Stimulated activated CD4-positive, alpha-beta T cell treated with anti-CD3 and anti-CD28 coated beads, Interleukin-1b, Interleukin-23, amount 100 ng/mL, for 4 hours (primary cell): ENCODE results near the gene MIER1.
"Not testable (repeated sequence)": the region's sequence is repeated elsewhere in the genome, so short reads cannot be mapped to it uniquely, and the experiment has no call there.

ENCODE experiments used
- DNase-seq, 2 donors: peaks; one replicate each; pipeline ENCODE4 v3.0.0-alpha.2; 2020; ENCODE audit warnings: low read depth in 2 of 2

MIER1 gene

DNA sequence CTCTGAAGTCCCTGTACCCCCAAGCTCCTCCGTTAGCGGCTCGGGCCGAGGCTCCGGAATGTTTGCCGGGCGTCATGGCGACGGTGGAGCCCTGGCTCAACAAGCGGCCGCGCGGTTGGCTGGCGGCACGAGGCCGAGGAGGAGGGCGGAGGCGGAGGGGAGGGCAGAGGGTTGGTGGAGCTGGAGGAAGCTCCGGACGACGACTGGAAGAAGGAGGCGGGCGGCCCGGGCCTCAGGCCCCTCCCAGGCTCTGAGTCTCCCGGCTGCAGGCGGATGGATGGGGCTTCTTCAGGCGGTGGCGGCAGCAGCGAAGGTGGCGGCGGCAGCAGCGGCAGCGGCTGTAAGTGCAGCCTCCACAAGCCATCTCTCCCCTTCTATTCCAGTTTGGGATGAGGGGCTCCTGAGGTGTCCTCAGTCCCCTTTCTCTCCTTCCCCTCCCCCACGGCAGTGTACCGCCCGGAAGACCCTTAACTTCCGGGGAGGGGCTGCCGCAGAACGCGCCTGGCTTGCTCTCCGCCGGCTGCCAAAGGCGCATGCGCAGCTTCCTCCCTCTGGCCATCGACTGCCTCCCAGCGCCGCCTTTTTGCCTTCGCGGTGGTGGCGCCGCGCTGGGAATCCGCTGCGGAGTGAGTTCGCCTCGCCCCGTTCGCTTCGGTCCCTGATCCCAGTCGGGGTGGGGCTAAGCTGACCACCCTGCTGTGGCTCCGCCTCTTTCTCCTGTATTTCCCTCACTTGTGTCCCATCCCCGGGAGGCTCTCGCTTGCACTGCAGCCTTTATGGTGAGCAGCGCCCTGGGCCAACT lies at the start of gene MIER1, which contains the start of gene DNAI4:
TSS of gene MIER1 (plus strand) at position 235 of the 802 bp plus-strand sequence. CDS start at position 274, 39 bp downstream.
TSS of gene DNAI4 (minus strand) at position 101 of the 802 bp plus-strand sequence. CDS start at position 76, 25 bp downstream.
- DNase-seq = peak; percentile 92 to 93

DNA sequence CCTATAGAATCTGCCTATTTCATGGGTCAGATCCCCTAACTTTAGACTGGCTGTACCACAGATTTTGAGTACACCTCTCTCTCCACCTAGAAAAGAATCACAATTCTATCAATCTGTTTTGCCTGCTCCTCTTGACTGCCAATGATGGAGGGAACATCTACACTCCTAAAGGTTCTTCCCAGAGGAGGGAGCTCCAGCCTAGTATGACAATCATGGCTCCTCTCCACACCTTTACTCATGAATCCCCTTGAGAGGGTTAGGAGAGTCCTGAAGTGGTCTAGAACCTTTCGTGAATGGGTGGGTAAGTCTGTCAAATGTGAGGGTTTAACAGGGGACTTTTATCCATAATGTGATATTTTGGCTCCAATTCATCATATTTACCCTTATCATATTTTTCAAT lies 48.1 kb upstream of the MIER1 start:
- no peak for DNase-seq

GRCh38 chr1:66889030-66889429 lies 35.8 kb upstream of the MIER1 start:
- DNase-seq = no peak

DNA sequence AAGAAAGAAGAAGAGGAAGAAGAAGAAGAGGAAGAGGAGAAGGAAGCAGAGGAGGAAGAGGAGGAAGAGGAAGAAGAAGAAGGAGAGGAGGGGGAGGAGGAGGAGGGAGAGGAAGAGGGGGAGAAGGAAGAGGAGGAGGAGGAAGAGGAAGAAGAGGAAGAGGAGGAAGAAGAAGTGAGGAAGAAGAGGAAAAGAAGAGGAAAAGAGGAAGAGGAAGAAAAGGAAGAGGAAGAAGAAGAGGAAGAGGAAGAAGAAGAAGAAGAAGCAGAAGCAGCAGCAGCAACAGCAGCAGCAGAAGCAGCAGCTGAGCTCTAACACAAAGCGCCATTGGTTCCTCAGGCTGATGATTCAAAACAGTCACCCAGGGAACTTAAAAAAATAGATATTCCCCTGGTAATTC lies 34.2 kb upstream of the MIER1 start:
- DNase-seq = no peak

- DNase-seq = no peak
Measured at GRCh38 chr1:66893712-66894111, 31.1 kb upstream of the MIER1 start.

DNA sequence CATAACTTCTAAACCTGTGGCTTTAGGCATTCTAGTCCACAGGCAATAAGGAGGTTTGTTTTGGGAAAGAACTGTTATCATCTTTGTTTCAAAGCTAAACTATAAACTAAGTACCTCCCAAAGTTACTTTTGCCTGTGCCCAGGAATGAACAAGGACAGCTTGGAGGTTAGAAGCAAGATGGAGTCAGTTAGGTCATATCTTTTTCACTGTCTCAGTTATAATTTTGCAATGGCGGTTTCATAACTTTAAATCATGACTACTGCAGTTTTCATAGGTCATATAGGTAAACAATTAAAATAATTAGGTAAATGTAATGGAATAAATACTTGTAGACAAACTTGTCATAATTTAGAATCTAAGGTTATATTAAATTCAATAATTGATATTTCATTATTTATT lies 9.6 kb upstream of the MIER1 start:
- DNase-seq = not testable (repeated sequence)

GRCh38 chr1:66916320-66916719 lies 8.5 kb upstream of the MIER1 start:
- DNase-seq = no peak

DNA sequence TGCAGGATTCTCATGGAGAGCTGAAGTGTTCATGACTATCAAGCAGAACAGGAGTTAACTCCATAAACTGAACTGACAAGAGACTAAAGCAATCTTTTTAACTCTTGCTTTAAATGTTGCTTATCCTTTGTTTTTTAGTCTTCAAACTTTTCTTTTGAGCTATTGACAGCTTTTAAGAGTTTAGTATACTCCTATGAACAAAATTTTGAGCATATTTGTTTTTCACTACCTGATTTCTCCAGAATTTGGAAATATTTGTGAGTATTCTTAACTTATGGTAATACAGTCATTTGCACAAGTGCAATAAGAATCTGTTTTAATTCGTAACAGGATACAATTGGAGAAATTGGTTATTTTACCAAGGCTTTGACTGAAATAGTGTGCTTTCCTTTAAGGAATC lies 7.3 kb upstream of the MIER1 start:
- no peak for DNase-seq

GRCh38 chr1:66919063-66919462 lies 5.7 kb upstream of the MIER1 start:
- DNase-seq = no peak

DNA sequence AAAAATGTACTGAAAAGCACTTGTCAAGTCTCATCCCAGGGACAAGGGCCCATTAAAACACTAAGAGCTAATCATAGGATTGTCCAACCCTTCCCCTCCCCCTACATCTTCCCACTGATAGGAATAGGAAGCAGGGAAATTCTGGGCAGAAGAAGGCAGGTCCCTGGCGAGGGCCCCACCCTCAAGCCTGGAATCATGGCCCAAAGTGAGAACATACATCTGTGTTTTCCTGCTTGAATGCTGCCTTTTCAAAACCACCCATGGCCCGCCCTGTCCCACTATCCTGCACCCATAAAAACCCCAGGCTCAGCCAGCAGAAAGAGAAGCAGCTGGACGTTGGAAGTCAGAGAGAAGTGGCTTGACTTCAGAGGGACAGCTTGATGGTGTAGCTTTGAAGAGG lies 5.0 kb upstream of the MIER1 start:
- DNase-seq = no peak

GRCh38 chr1:66920543-66920942 lies 4.2 kb upstream of the MIER1 start:
- no peak for DNase-seq

DNA sequence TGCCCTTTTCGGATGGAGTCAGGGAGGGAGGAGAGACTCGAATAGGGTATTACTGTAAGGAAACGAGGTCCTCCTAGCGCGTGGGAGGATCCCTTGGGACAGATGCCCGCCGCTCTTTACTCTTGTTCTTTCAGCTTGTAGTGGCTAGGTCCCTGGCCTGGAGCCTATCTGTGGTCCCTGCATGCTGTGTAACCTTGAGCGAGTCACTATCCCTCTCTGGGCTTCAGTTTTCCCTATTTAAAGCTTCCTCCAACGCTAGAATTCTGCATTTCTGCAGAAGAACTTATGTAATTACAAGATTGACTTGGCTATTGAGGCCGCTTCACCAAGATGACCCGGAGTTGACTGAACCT lies 744 bp downstream of the MIER1 start:
- DNase-seq = no peak

DNA sequence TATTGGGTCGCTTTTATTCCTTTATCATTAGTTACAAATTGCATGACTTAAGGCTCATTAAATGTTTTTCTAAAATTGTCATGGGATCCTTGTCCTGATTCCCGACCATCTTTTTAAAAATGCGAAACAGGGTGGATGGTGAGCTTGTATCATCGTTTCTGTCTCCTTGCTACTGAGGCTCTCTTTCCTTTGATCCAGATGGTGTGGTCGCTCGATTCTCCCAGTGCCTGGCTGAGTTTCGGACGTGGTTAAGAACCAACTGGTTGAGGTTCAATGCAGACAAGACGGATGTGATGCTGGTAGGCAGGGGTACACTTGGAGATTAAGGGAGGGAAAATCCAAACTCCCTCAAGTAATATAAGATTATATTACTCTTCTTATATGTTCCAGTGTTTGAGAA lies 1.2 kb downstream of the MIER1 start:
- DNase-seq = no peak

- DNase-seq = no peak
Measured at GRCh38 chr1:66927528-66927927, 2.7 kb downstream of the MIER1 start.

DNA sequence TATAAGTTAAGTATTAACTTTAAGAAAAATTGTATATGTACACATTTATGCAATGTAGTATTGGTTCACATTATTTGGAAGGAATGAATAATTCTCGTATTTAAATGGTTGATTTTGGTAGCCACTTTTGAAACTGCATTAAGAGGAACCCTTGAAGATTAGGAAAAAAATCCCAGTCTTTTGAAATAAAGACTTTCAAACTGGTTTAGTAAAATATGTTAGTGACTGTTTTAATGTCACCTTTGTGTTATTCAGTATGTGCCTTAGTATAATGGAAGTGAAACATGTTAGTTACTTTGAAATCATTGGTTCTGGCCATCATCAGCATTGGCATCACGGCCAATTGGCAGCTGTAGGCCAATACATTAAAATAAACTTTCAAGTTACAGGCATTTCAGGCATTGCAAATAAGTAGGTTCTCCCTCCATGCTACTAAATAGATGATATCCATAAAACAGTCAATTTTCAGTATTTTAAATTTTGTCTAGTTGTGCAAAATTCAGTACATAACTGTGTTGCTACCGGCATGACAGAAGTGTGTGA lies 4.4 kb downstream of the MIER1 start:
- DNase-seq = no peak

GRCh38 chr1:66929691-66929998 lies 4.9 kb downstream of the MIER1 start:
- no peak for DNase-seq

DNA sequence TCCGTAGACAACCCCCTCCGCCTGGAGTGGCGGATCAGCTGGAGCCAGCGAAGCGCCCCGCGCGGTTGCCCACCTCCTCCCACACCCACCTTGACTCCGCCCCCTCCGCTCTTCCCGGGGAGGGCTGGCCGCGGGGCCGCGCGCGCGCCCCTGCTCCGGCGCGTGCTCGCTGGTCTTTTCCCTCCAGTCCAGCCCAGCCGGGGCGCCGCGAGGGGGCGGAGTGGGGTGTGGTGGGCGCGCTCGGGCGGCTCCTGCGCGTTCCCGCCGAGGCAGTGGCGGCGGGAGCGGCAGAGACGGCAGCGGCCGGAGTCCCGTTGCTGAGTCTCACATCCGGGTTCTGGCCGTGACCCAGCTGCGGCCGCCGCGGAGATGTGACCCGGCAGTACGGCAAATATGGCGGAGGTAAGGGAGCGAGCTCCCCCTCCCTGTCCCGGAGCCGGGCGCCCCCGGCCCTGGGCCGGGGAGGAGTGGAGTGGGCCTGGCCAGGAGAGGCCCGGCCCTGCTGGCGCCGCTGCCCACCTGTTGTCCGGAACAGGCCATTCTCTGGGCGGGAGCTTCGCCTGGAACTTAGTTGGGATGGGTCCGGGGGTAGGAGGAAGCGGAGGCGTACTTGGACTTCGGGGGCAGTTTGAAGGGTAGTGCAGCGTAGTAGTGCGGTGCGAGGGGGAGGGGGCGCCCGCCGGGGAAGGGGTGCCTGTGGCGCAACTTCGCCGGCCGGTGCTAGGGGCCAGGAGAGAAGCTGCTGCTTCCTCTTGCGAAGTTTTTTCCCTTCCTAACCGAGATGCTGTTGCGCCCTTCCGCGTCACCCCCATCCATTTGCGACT lies 5.4 kb downstream of the MIER1 start:
- DNase-seq = peak; percentile 92 to 94

DNA sequence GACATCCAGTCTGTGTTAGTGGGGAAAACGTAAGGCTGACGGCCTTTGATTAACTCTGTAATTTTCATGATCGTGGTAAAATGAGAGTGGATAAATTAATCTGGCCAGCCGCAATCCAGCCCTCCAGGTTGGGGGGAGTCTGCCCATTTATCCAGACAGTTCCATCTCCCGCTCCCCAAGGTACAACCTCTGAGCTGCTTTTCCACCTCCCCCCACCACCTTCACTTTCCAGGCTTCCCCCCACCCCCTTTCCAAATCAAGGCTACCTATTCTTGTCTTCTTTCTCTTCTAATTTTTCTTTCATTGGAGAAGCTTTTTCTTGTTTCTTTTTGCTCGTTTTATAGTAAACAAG lies 6.0 kb downstream of the MIER1 start:
- no peak for DNase-seq

GRCh38 chr1:66931590-66931989 lies 6.8 kb downstream of the MIER1 start:
- no peak for DNase-seq

GRCh38 chr1:66932291-66932690 lies 7.5 kb downstream of the MIER1 start:
- no peak for DNase-seq

- DNase-seq = no peak
Measured at GRCh38 chr1:66933887-66934700, 9.3 kb downstream of the MIER1 start.
